ENCODE results near the gene SH3RF3. TPM values are rescaled to one million over a fixed set of nuclear protein-coding genes. Genes with fewer than 3 reads are reported as not detected.

The SH3RF3 gene
- total RNA-seq, 1 experiment from 2014 or later: 1.0 TPM

DNA sequence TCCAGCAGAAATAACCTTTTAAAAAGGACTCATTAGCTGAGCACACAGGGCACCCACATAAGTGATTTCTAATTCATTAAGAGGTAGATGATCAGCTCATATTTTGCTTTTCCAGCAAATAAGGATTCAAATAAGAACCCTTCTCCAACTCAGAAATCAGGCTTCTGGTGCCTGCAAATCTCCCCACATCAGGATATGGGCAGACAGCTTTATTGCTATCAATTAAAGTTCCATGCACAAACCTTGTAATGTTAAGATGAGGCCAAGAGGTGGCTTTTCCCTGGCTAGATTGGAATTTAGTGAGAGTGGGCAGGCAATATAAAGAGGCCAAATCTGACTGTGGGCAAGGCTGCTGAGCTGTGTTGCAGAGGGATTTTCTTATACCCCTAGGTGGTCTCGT, 193.6 kb downstream of the SH3RF3 start:
- peaks cover under 1% of the 10 kb centered on the region; the same call in 1 of the 2 replicates for H3K9me3 Mint-ChIP-seq
- H3K4me3 Mint-ChIP-seq: no peak overlapping the region
- H3K27me3 Mint-ChIP-seq (ENCODE audit: low read depth): no peaks in the 10 kb centered on the region; the same call in 1 of the 2 replicates
- H3K4me1 Mint-ChIP-seq: peaks cover 18% of the 10 kb centered on the region
- POLR2A ChIA-PET: interaction anchor here (1.0 kb wide), 1 partner anchor 64 kb away, joined by 5 read pairs; no protein-coding TSS in a partner anchor
- DNase-seq (ENCODE audit: low spot score): no peak
- no peaks in the 10 kb centered on the region for H3K36me3 Mint-ChIP-seq
- no peak for ATAC-seq
- no peak overlapping the region for H3K27ac Mint-ChIP-seq
- CTCF ChIA-PET: interaction anchor here (0.6 to 2.0 kb wide), 3 partner anchors 10 to 188 kb away, joined by 3 to 7 read pairs (median 7); no protein-coding TSS in a partner anchor
- TF ChIP-seq ZNF512 (CRISPR knock-in tag; IDR thresholded peaks at IDR 0.05; ENCODE audit: borderline replicate concordance): no peak
- no peak for TF ChIP-seq MLX (CRISPR knock-in tag; IDR thresholded peaks at IDR 0.05)
- TF ChIP-seq ZNF416 (CRISPR knock-in tag; IDR thresholded peaks at IDR 0.05): no peak
- no peak for TF ChIP-seq PRRX2 (CRISPR knock-in tag; IDR thresholded peaks at IDR 0.05)
- TF ChIP-seq CTCF (IDR thresholded peaks at IDR 0.05): no peak
- TF ChIP-seq, protein P1, sequence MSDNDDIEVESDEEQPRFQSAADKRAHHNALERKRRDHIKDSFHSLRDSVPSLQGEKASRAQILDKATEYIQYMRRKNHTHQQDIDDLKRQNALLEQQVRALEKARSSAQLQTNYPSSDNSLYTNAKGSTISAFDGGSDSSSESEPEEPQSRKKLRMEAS (CRISPR knock-in tag; IDR thresholded peaks at IDR 0.05): no peak
- no peak for TF ChIP-seq GABPB1 (CRISPR knock-in tag; IDR thresholded peaks at IDR 0.05)
- TF ChIP-seq, protein P2, sequence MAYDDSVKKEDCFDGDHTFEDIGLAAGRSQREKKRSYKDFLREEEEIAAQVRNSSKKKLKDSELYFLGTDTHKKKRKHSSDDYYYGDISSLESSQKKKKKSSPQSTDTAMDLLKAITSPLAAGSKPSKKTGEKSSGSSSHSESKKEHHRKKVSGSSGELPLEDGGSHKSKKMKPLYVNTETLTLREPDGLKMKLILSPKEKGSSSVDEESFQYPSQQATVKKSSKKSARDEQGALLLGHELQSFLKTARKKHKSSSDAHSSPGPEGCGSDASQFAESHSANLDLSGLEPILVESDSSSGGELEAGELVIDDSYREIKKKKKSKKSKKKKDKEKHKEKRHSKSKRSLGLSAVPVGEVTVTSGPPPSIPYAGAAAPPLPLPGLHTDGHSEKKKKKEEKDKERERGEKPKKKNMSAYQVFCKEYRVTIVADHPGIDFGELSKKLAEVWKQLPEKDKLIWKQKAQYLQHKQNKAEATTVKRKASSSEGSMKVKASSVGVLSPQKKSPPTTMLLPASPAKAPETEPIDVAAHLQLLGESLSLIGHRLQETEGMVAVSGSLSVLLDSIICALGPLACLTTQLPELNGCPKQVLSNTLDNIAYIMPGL (CRISPR knock-in tag; IDR thresholded peaks at IDR 0.05): no peak
- no peak for TF ChIP-seq ZMAT4 (CRISPR knock-in tag; IDR thresholded peaks at IDR 0.05)
- no peak for TF ChIP-seq IRF2 (CRISPR knock-in tag; IDR thresholded peaks at IDR 0.05; ENCODE audit: borderline replicate concordance, low read depth)
- TF ChIP-seq STAT6 (CRISPR knock-in tag; conservative IDR thresholded peaks at IDR 0.05; ENCODE audit: low read depth): no peak
- no peak for TF ChIP-seq EMX1 (CRISPR knock-in tag; IDR thresholded peaks at IDR 0.05)

DNA sequence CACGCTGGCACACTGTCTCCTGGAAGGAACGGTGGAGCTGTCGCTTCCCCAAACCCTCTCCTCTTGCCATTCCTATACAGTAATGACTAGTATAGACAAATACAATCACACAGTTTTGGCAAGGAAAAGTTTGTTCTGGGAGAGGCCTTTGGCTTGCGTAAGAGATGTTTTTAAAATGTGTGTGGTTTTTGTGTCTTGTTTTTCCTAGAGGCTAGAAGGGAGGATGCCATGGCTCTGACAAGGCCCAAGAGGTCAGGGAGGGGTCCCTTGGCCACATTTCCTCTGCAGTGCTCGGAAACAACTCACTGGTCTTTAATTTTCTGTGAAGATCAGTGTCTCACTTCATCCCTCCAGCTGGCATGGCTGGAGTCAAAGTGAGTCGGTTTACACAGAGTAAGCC, 195.9 kb downstream of the SH3RF3 start:
- TF ChIP-seq, protein P3, sequence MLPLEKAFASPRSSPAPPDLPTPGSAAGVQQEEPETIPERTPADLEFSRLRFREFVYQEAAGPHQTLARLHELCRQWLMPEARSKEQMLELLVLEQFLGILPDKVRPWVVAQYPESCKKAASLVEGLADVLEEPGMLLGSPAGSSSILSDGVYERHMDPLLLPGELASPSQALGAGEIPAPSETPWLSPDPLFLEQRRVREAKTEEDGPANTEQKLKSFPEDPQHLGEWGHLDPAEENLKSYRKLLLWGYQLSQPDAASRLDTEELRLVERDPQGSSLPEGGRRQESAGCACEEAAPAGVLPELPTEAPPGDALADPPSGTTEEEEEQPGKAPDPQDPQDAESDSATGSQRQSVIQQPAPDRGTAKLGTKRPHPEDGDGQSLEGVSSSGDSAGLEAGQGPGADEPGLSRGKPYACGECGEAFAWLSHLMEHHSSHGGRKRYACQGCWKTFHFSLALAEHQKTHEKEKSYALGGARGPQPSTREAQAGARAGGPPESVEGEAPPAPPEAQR (CRISPR knock-in tag; IDR thresholded peaks at IDR 0.05): no peak
- TF ChIP-seq TEAD4 (CRISPR knock-in tag; IDR thresholded peaks at IDR 0.05) (no peak), E2F5 (CRISPR knock-in tag; IDR thresholded peaks at IDR 0.05) (no peak)
- H3K9me3 Mint-ChIP-seq: peaks cover 19% of the 10 kb centered on the region
- POLR2A ChIA-PET: no interaction called here
- no peak for ATAC-seq
- H3K27me3 Mint-ChIP-seq (ENCODE audit: low read depth): no peaks in the 10 kb centered on the region; the same call in 1 of the 2 replicates
- CTCF ChIA-PET: no interaction called here
- no peak overlapping the region for H3K27ac Mint-ChIP-seq
- peaks cover 6% of the 10 kb centered on the region for H3K36me3 Mint-ChIP-seq
- no peak overlapping the region for H3K4me3 Mint-ChIP-seq
- peaks cover 21% of the 10 kb centered on the region for H3K4me1 Mint-ChIP-seq
- no peak for DNase-seq (ENCODE audit: low spot score)

Data from WTC11 (cell line).